KOPT-K1 (cell line): ENCODE data around the gene COMT.
"Not testable (repeated sequence)": the region's sequence is repeated elsewhere in the genome, so short reads cannot be mapped to it uniquely, and the experiment has no call there.

Source experiments
- H3K27ac ChIP-seq: fragments of 200-600 bp; sonication (generic); 2 replicates; pipeline ENCODE4 v1.5.1; 2016; ENCODE audit warnings: antibody characterized with exemption, mild to moderate bottlenecking, low read depth, low read length; ENCODE audit not compliant: poor library complexity, severe bottlenecking
- H3K36me3 ChIP-seq: fragments of 200-600 bp; sonication (generic); 2 replicates; pipeline ENCODE4 v1.5.1; 2017; ENCODE audit warnings: antibody characterized with exemption, mild to moderate bottlenecking, low read length, moderate library complexity; ENCODE audit not compliant: insufficient read depth
- H3K9me3 ChIP-seq: fragments of 200-600 bp; sonication (generic); 2 replicates; pipeline ENCODE4 v1.5.1; 2017; ENCODE audit warnings: antibody characterized with exemption, low read length, mild to moderate bottlenecking; ENCODE audit not compliant: insufficient read depth, poor library complexity, severe bottlenecking

COMT gene

GRCh38 chr22:19903513-19903912 is 38.1 kb upstream of the COMT start:
- peak overlapping the region; percentile 29 for H3K27ac ChIP-seq
- H3K36me3 ChIP-seq: no peaks in the 10 kb centered on the region
- H3K9me3 ChIP-seq: no peaks in the 10 kb centered on the region

GRCh38 chr22:19904174-19904856 is 37.3 kb upstream of the COMT start:
- Histone ChIP-seq H3K9me3 (no peaks in the 10 kb centered on the region), H3K36me3 (no peaks in the 10 kb centered on the region), H3K27ac (peak overlapping the region; percentile 28)

- H3K36me3 ChIP-seq: no peaks in the 10 kb centered on the region
- peak overlapping the region; percentile 28 for H3K27ac ChIP-seq
- H3K9me3 ChIP-seq: no peaks in the 10 kb centered on the region
These were observed 36.6 kb upstream of the COMT start for GRCh38 chr22:19904935-19905334.

- Histone ChIP-seq H3K27ac (peak overlapping the region; percentile 16), H3K9me3 (no peaks in the 10 kb centered on the region), H3K36me3 (no peaks in the 10 kb centered on the region)
These were observed 36.0 kb upstream of the COMT start for GRCh38 chr22:19905347-19906276.

- not testable (repeated sequence) for H3K9me3 ChIP-seq, H3K27ac ChIP-seq, H3K36me3 ChIP-seq
These were observed 34.7 kb upstream of the COMT start for GRCh38 chr22:19906864-19907263.

- not testable (repeated sequence) for H3K27ac ChIP-seq, H3K9me3 ChIP-seq, H3K36me3 ChIP-seq
These were observed 33.7 kb upstream of the COMT start for GRCh38 chr22:19907902-19908301.

GRCh38 chr22:19909350-19910179 is 32.0 kb upstream of the COMT start:
- peak overlapping the region; percentile 62 for H3K27ac ChIP-seq

DNA sequence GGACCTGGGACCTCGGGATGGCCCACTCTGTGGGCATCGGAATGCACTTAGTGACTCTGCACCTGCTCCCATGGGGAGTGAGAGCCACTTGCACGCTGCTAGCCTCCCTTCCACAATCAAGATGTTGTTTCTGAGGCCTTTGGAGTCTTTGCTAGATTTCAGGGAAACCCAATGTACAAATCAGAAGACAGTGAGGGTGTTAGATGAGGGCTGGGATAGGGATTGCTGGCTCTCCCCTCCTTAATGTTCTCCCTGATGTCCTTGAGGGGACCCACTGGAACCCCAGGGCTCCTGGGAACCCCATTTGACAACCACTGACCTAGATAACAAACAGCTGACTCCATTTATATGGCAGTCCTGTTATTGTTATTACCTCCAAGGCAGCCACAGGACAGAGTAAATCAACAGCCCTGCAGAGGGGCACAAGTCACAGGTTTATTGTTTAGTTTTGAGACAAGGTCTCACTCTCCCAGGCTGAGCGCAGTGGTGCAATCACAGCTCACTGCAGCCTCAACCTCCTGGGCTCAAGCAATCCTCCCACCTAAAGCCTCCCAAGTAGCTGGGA is 31.3 kb upstream of the COMT start:
- peak overlapping the region; percentile 62 for H3K27ac ChIP-seq

More at GRCh38 chr22:19909350-19910179, 32.0 kb upstream of the COMT start:
- Histone ChIP-seq H3K36me3 (peaks cover 16% of the 10 kb centered on the region), H3K9me3 (peaks cover 9% of the 10 kb centered on the region)

DNA sequence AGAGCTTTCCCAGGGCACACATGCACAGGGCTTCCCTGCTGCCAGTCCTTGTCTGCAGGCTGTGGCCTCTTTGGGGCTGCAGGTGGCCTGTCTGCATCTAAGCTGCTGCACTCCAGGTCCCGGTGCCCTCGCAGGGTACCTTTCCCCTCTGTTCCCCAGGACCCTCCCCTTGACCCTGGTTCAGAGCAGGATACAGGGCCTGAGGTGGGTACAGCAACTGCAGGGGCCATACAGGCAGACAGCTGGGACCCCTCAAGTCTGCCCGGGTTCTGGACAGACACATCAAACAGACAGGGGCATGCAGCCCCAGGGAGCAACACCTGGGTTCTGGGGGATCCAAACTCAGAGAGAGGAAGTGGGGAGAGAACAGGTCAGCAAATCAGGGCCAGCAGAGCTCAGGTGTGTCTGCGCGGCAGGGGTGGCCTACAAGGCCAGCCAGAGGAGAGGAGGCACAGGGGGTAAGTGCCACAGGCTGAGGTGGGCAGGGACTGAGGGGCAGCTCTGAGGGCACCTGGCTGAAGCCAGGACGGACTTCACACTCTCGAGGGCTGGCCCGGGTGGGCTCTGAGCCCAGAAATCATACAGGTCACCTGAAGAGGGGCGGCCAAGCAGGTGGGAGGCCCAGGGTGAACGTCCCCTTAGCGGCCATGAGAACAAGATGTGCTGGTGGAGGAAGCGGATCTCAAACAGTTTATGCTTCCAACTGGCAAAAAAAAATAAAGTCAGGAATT is 29.9 kb upstream of the COMT start:
- Histone ChIP-seq H3K9me3 (peaks cover 9% of the 10 kb centered on the region), H3K36me3 (peaks cover 22% of the 10 kb centered on the region), H3K27ac (no peak overlapping the region)

More for the DNA sequence above, 31.3 kb upstream of the COMT start:
- Histone ChIP-seq H3K36me3 (peaks cover 22% of the 10 kb centered on the region), H3K9me3 (peaks cover 9% of the 10 kb centered on the region)

- Histone ChIP-seq H3K36me3 (peaks cover 22% of the 10 kb centered on the region), H3K9me3 (peaks cover 9% of the 10 kb centered on the region), H3K27ac (no peak overlapping the region)
These were observed 29.1 kb upstream of the COMT start for GRCh38 chr22:19912271-19912999.

DNA sequence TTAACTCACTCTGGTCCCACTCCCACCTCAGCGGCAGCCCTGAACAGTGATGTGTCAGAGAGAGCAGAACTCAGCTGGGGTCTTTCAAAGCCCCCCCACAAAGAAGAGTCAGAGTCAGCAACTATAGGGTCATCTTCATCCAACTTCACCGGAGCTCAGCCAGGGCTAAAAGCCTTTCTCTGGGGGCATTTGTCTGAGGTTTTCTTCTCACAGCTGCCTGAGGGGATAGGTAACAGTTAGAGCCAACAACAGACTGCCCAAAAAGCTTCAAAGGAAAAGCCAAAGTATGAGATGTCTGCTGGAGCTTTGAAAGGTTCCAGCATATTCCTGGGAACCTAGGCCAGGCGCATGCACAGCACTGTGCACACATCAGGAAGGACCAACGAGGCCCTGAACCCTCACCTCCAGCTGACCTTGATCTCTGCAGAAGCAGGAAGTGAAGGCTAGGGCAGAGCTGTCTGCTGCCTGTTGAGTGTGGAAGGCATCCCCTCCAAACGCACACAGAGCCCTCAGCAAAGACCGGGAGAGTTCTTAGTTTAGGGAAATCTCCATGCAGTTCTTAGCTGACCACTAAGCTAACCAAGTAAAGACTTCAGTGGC is 28.1 kb upstream of the COMT start:
- Histone ChIP-seq H3K27ac (no peak overlapping the region), H3K9me3 (peaks cover 9% of the 10 kb centered on the region), H3K36me3 (peaks cover 26% of the 10 kb centered on the region)

- peaks cover 26% of the 10 kb centered on the region for H3K36me3 ChIP-seq
- H3K27ac ChIP-seq: peak overlapping the region; percentile 45
- H3K9me3 ChIP-seq: peaks cover 9% of the 10 kb centered on the region
These were observed 27.2 kb upstream of the COMT start for GRCh38 chr22:19914201-19914943.
